GM21717 (cell line): ENCODE results near the gene PGAM1.
"Not testable (repeated sequence)": the region's sequence is repeated elsewhere in the genome, so short reads cannot be mapped to it uniquely, and the experiment has no call there.

ENCODE experiments used
- ATAC-seq: cut with Tn5 transposase; IDR thresholded peaks from one replicate; pipeline ENCODE4 v1.9.1; 2021; ENCODE audit warnings: mild to moderate bottlenecking, moderate library complexity; ENCODE audit not compliant: unreplicated experiment

The PGAM1 gene

DNA sequence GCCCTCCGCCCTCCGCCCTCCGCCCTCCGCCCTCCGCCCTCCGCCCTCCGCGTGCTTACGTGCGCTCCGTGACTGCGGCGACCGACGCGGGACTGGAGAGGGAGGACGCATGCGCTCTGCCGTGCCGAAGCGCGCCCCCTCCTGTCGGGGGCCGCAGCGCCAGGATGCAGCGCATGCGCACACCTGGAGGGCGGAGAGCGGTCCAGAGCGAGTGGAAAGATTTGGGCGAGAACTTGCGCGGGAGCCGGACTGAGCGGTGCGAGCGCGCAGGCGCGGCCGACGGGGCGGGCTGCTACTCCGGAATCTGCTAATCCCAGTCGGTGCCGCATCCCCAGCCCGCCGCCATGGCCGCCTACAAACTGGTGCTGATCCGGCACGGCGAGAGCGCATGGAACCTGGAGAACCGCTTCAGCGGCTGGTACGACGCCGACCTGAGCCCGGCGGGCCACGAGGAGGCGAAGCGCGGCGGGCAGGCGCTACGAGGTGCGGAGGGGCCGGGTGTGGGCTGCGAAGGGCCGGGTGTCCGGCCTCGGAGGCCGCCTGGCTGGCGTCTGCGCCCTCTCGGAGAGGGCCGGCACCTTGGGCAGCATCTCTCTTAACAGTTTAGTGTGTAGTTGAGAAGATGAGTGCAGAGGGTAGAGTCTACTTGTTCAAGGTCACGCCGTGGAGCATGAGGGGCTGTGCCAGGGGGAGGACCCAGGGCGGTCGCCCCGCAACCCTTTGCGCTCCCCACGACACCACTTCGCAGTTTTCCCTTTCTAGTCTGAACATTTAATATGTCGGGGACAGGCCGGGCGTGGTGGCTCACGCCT lies at the start of gene PGAM1:
Gene PGAM1, plus strand, starts transcription at position 228 of the 812 bp plus-strand sequence. Its CDS starts 117 bp downstream, at position 345.
- peak; percentile 75 for ATAC-seq

DNA sequence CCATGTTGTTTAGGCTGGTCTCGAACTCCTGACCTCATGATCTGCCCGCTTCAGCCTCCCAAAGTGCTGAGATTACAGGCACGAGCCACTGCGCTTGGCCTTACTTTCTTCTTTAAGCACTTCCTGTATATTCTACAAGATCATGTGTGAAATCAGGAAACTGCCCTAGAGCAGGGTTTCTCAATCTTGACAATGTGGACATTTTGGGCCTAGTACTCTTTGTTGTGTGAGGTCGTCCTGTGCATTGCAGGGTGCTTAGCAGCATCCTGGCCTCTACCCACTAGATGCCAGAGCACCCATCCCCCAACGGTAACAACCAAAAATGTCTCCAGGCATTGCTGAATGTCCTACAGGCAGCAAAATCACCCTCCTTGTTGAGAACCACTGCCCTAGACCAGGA lies 49.6 kb upstream of the PGAM1 start:
- ATAC-seq = no peak

DNA sequence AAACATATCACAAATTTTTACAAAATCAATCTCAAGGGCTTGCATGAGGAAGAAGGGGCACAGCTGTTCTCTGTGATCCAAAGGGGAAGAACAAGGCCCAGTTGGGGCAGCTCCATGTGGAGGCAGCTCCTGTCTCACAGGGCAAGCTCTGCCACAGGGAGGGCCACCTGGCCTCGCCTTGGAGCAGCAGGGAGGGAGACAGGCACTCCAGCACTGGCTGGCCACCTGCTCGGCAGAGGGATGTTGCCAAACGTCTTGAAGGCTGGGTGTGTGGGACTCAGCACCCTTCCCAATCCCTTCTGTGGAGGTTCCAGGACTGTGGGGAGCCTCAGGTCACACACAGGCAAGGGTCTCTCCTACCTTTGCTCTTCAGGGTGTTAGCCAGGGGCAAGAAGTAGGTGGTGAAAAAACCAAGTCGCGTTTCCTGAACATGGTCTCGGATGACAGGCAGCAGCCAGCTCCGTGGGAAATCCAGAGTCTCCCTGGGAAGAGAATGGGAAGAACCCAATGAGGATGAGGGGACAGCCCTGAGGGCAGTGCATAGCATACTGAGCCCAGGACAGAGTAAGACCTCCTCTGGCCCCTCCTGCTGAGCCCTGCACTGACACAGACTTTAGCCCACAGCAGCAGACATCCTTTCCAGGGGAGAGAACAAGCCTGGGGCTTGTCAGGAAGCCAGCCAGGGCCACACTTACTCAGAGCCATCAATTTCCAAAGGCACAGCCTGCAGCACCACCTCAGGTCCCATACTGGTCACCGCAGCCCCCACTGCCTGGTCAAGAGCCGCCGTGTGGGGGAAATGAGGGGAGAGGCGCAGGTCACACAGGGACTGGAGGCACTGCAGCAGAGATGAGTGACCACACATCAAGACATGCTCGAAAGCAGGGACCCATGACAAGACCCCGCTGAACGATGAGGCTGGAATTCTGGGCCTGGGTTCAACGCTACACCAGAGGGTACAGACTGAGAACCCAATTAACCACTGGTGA lies 46.8 kb upstream of the PGAM1 start:
- no peak for ATAC-seq

DNA sequence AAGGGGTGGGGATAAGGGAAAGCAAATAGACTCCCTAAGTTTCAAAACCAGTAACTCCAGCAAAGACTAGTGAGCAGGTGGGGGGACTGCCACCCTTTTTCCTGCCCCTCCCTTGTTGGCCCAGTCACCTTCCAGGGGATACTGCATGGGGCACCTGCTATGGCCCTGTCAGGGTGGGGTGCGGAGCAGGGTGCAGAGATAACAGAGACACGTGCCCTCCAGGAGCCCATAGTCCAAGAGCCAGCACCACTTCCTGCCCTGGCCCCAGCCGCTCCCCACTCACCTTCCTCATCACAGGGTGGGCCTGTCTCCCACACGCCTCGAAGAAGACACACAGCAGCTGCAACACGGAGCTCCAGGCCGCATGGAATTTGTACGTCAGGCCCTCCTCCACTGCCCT lies 45.5 kb upstream of the PGAM1 start:
- ATAC-seq = no peak

DNA sequence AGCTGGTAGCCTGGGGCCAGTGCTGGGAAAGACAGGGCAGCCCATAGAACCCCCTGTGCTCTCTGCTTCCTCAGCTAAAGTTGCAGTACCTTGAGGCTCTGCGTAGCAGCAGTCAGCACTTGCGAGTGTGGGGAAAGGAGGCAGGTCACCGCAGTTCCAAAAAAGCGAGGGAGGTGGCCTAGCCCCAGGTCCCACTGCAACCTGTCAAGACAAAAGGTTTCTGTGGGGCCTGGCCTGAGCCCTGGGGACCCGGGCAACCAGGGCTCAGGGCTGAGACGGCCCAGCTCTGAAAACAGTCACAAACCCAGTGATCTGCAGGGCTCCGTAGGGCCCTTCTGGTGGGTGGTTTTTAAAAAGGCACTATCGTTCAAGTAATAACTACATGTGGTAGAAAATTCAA lies 44.4 kb upstream of the PGAM1 start:
- ATAC-seq = no peak

DNA sequence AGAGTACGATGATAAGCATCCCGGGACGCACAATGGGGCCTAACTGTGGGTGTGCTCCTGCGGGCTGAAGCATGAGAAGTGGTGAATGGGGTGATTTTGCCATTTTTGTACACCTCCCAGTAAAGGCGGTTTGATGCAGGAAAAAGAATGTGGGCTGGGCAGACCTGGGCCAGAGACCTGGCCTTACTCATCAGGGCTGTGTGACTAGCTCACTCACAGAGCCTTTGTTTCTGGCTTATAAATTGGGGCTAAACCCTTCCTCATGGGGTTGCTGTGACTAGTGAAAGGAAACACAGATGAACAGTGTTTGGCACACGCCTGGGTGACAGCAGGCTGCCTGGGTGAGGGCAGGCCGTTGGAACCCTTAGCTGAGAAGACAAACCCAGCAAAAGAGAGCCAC lies 42.8 kb upstream of the PGAM1 start:
- ATAC-seq = no peak

DNA sequence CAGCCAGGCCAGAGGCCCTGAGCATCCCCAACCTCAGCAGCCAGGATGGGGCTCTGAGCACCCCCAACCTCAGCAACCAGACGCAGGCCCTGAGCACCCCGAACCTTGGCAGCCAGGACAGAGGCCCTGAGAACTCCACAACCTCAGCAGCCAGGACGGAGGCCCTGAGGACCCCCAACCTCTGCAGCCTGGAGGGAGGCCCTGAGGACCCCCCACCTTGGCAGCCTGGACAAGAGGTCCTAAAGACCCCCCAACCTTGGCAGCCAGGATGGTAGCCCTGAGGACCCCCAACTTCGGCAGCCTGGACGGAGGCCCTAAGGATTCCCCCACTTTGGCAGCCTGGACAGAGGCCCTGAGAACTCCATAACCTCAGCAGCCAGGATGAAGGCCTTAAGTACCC lies 41.8 kb upstream of the PGAM1 start:
- ATAC-seq = no peak

DNA sequence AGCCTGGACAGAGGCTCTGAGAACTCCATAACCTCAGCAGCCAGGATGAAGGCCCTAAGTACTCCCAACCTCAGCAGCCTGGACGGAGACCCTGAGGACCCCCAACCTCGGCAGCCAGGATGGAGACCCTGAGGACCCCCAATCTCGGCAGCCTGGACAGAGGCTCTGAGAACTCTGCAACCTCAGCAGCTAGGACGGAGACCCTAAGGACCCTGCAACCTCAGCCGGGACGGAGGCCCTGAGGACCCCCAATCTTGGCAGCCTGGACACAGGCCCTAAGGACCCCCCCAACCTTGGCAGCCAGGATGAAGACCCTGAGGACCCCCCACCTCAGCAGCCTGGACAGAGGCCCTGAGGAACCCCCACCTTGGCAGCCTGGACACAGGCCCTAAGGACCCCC lies 41.4 kb upstream of the PGAM1 start:
- no peak for ATAC-seq

DNA sequence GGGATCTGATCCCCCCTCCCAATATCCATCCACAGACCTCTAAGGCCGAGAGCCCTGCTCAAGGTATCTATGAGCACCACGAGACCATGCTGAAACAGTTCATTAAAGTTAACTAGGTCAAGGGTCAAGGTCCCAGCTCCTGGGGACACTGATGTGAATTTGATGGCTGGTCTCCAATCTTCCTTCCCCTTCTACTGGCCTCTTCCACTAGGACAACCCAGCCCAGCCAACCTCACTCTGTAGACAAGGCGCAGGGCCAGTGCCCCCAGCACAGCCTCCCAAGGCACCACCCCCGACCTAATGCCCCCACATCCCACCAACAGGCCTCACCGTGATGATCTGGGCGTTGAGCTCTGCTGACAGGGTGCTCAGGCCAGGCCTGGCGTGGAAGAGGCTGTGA lies 40.4 kb upstream of the PGAM1 start:
- no peak for ATAC-seq

DNA sequence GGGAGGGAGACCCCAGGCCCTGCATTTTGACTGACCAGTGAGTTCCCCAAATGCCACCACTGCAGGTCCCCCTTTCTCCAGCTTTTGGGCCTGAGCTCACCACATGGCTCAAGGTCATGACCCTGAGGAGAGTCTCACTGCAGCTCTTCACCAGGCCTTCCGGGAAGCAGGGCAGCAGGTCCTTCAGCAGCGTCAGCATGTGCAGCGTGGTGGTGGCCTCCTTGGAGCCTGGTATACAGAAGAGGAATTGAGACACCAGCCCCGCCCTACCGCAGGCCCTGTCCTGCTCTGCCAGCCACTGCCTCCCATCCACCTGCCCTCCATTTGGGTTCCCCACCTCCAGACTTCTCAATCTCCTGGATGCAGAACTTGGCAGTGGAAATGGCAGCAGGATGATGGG lies 37.8 kb upstream of the PGAM1 start:
- ATAC-seq = no peak

DNA sequence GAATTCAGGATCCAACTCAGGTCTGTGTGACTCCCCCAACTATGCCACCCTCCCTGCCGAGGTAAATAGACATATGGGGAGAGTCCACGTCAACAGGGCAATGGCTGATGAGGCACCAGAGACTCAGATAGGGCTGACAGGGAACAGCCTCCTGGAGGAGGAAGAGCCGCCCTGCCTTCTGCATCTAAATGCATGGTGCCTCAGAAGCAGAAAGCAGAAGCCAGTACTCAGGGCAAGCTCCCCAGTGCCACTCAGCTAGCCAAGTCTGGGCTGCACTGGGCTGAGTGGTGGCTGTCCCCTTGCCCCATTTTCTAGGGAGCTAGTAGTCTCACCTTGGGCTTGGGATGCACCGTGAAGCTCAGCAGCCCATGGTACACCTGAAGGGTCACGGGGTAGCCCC lies 35.9 kb upstream of the PGAM1 start:
- no peak for ATAC-seq

DNA sequence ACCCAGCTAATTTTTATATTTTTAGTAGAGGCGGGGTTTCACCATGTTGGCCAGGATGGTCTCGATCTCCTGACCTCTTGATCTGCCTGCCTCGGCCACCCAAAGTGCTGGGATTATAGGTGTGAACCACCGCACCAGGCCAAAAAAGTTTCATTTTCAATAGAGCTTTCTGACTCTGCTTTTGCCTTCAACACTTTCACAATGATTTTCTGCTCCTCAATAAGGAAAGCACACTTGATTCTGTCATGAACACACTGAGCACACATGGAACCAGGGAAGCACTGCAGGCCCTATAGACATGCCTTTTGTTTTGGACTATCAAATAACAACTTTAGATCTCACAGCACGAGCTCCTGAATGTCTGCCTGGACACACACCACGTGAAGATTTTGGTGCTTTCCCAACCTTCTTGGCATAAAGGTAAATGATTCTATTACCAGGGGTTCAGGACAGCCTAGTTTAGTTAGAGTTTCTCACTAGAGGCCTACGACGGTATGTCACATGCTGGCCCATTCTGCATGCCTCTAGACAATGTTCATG lies 32.9 kb upstream of the PGAM1 start:
- ATAC-seq = no peak

DNA sequence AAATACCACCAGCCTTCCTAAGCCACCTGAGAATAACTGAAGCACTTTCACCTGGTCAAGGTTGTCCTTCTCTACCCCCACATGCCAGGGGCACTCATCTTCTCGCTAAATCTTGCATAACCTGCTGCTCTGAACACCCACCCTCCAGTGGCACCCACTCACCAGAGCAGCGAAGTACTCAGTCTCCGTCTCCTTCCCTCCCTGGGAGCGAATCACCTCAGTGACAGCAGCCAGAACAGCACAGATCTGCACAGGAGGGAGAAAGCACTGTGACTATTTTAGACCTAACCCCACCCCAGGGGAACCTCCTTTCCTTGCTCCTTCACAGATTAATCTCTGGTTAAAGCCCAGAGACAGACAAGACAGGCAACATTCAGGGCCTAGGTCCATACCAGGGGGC lies 29.9 kb upstream of the PGAM1 start:
- ATAC-seq = no peak

DNA sequence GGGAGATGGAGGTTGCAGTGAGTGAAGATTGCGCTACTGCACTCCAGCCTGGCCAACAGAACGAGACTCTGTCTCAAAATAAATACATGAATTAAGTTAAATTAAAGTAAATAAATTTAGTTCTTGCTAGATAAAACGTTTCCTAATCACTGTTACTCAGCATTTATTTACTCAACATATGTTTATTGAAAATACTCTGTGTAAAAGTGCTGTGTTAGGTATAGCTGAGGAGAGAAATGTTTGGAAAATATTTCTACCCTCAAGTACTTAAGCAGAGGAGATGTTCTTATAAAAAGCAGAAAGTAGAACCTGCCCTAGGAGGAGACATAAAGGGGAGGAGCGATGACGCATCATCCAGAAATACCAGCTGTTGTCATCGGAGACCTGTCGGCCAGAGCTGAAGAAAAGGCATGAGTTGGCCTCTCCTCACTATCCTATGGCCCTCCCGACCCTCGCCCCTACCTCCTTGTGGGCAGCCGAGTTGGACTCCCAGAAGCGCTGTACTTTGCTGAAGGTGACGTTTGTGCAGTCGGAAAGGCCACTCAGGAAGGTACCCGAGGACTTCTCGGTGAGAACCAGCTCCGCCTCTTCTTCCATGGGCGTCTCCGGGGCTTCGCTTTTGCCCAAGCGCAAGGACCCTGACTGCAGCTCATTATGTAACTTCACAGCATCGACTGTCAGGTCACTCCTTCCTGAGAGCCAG lies 26.0 kb upstream of the PGAM1 start:
- no peak for ATAC-seq

DNA sequence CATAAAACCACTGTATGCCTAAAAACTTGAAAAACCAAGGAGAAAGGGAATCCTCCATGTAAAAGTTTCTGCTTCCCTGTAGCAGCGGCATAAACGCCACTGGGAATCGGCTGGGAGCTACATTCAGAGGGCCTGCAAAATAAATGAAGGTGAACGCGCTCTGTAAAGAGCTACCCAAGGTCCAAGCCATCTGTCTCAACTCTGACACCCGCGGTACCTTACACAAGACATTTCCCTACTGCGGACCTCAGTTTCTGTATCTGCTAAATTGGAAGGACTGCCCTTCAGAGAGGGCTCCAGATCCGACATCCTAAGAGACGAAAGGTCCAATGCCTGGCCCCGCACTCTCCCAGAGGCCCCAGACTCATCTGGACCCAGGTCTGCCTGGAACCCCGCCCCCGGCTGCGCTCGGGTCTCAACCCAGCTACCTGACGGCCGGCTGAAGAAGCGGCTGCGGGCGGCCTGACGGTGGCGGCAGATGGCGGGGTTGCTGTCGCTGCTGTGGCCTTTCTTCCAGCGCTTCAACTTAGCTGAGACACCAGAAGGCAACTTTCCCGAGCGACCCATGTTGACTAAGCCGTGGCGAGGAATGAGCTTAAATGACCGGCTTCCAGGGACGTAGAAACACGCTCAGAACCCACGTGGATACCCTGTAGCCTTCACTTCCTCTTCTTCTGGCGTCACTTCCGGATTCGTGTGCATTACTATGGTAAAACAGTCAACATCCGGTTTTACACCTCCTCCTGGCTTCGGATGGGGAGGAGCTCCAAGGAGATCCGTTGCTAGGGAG lies 25.1 kb upstream of the PGAM1 start, which contains the start of gene RRP12:
Gene RRP12, minus strand, starts transcription at position 676 of the 790 bp plus-strand sequence. Its CDS starts 109 bp downstream, at position 567.
- peak; percentile 95 for ATAC-seq

DNA sequence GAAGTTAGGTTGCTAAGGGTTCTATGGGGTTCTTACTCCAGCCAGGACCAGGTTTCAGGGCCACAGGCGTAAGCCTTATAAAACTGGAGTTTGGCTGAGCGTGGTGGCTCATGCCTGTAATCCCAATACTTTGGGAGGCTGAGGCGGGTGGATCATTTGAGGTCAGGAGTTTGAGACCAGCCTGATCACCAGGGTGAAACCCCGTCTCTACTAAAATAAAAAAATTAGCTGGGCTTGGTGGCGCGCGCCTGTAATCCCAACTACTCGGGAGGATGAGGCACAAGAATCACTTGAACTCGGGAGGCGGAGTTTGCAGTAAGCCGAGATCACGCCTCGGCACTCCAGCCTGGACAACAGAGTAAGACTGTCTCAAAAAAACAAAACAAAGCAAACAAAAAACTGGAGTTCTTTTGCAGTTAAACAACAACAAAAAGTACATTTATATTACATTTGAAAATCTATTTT lies 24.5 kb upstream of the PGAM1 start:
- ATAC-seq = no peak

DNA sequence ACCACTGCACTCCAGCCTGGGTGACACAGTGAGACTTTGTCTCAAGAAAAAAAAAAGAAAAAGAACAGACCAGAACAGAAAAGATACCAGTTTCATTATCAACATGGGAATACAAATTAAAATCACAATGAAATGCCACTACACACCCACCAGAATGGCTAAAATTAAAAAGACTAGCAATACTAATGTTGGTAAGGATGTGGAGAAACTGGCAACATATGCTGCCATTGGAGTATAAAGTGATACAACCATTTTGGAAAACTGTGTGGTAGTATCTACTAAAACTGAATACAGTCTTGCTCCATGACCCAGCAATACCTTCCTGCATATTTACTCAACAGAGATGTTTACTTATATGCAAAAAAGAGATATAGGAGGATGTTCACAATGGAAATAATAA lies 21.9 kb upstream of the PGAM1 start:
- no peak for ATAC-seq

DNA sequence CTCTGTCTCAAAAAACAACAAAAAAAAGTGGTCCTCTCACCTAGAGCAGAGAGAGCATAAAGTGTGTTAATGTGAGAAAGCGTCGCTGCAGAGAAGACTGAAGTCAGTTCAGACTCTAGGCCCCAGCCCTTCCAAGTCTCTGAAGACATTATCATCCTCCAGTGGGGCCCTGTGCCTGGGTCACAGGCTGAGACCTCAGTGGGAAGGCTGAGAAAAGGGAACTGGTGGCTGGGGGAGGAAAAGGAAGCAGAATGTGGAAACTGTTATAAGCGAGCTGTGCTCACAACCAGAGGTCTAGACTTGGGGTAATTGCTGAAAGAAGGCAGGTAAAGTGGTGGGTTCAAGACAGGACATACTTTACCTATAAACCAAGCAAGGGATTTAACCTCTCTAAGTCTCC lies 19.9 kb upstream of the PGAM1 start:
- no peak for ATAC-seq

DNA sequence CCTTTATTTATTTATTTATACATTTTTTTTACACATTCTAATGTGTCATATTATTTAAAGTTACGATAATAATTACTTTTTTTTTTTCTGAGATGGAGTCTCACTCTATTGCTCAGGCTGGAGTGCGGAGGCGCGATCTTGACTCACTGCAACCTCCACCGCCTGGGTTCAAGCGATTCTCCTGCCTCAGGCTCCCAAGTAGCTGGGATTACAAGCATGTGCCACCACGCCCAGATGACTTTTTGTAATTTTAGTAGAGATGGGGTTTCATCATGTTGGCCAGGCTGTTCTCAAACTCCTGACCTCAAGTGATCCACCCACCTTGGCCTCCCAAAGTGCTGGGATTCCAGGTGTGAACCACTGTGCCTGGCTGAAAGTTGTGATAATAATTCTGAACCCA lies 19.5 kb upstream of the PGAM1 start:
- ATAC-seq = not testable (repeated sequence)
